ENCODE results near the gene PLXDC2. TPM values are rescaled to one million over a fixed set of nuclear protein-coding genes. Genes with fewer than 3 reads are reported as not detected.

The PLXDC2 gene
- polyA plus RNA-seq, 1 of the 3 experiments (the other 2 are of a cell fraction): 2.5 TPM

GRCh38 chr10:19958787-19959186, 142.6 kb downstream of the PLXDC2 start:
- Histone ChIP-seq H4K20me1 (ENCODE audit: insufficient read depth) (no peaks in the 10 kb centered on the region), H3K27me3 (ENCODE audit: insufficient read depth) (no peaks in the 10 kb centered on the region), H3K4me2 (no peak overlapping the region), H3K9ac (no peak overlapping the region), H3K36me3 (replicated peaks in 1 of 2; ENCODE audit: control insufficient read depth in 1 of 2, insufficient read depth in 2 of 2, low read length in 1 of 2) (no peaks in the 10 kb centered on the region), H3K27ac (ENCODE audit: low read depth in 2 of 2, low read length in 1 of 2) (no peak overlapping the region), H3K9me3 (no peaks in the 10 kb centered on the region), H3F3A (replicated peaks; ENCODE audit: insufficient read depth) (no peaks in the 10 kb centered on the region), H3K4me3 (ENCODE audit: low read depth in 2 of 2, low read length in 1 of 2) (no peak overlapping the region), H3K4me1 (ENCODE audit: control insufficient read depth in 1 of 2, insufficient read depth in 2 of 2, low read depth in 1 of 2, low read length in 1 of 2) (peaks cover 2 to 7% of the 10 kb centered on the region in 2 experiments; a peak in 2 of 4 replicates), H3K9me2 (no peaks in the 10 kb centered on the region), H3K79me2 (ENCODE audit: insufficient read depth) (no peaks in the 10 kb centered on the region), H2AFZ (ENCODE audit: low read depth) (no peak overlapping the region)
- ChIA-PET POLR2A (no interaction called here), CTCF (interaction anchor here (0.5 kb wide), 1 partner anchor 17 kb away, joined by 3 read pairs; no protein-coding TSS in a partner anchor)
- no peak for DNase-seq
- TF ChIP-seq IRF3 (IDR thresholded peaks at IDR 0.05; ENCODE audit: low read depth, low read length) (no peak), RFX5 (IDR thresholded peaks at IDR 0.05; ENCODE audit: low read length) (no peak), FOSL2 (IDR thresholded peaks at IDR 0.05; ENCODE audit: borderline replicate concordance, low read depth) (no peak), RAD21 (IDR thresholded peaks at IDR 0.05; ENCODE audit: low read length) (no peak), USF1 (IDR thresholded peaks at IDR 0.05; ENCODE audit: borderline replicate concordance, low read depth) (no peak), JUND (IDR thresholded peaks at IDR 0.05) (no peak), POLR2AphosphoS5 (IDR thresholded peaks at IDR 0.05; ENCODE audit: low read depth, low read length) (no peak), ZBTB33 (IDR thresholded peaks at IDR 0.05; ENCODE audit: borderline replicate concordance, low read depth) (no peak), TCF12 (IDR thresholded peaks at IDR 0.05) (no peak), MEF2A (IDR thresholded peaks at IDR 0.05; ENCODE audit: borderline replicate concordance, low read depth) (no peak), RCOR1 (IDR thresholded peaks at IDR 0.05; ENCODE audit: low read length) (no peak)

- ChIA-PET CTCF (interaction anchor here (0.9 to 1.1 kb wide), 3 partner anchors 9 to 14 kb away, joined by 3 to 5 read pairs (median 4); no protein-coding TSS in a partner anchor), POLR2A (no interaction called here)
- Histone ChIP-seq H3K79me2 (ENCODE audit: insufficient read depth) (no peaks in the 10 kb centered on the region), H4K20me1 (ENCODE audit: insufficient read depth) (no peaks in the 10 kb centered on the region), H3K27me3 (ENCODE audit: insufficient read depth) (no peaks in the 10 kb centered on the region), H3K4me1 (ENCODE audit: control insufficient read depth in 1 of 2, insufficient read depth in 2 of 2, low read depth in 1 of 2, low read length in 1 of 2) (peaks cover 5 to 7% of the 10 kb centered on the region in 2 experiments; a peak in 3 of 4 replicates), H3K4me3 (ENCODE audit: low read depth in 2 of 2, low read length in 1 of 2) (no peak overlapping the region), H3K9ac (no peak overlapping the region), H3F3A (replicated peaks; ENCODE audit: insufficient read depth) (no peaks in the 10 kb centered on the region), H3K9me2 (no peaks in the 10 kb centered on the region), H3K36me3 (replicated peaks in 1 of 2; ENCODE audit: control insufficient read depth in 1 of 2, insufficient read depth in 2 of 2, low read length in 1 of 2) (no peaks in the 10 kb centered on the region), H3K9me3 (no peaks in the 10 kb centered on the region), H2AFZ (ENCODE audit: low read depth) (no peak overlapping the region), H3K4me2 (no peak overlapping the region), H3K27ac (ENCODE audit: low read depth in 2 of 2, low read length in 1 of 2) (no peak overlapping the region)
- WGBS (ENCODE audit: low lambda C conversion rate): 75% methylated on average over 7 of the region's 7 CpGs
- DNase-seq: no peak
- TF ChIP-seq NRF1 (IDR thresholded peaks at IDR 0.05; ENCODE audit: low read depth, low read length) (no peak), PBX3 (IDR thresholded peaks at IDR 0.05) (no peak), FOSL2 (IDR thresholded peaks at IDR 0.05; ENCODE audit: borderline replicate concordance, low read depth) (no peak), POLR2AphosphoS5 (IDR thresholded peaks at IDR 0.05; ENCODE audit: low read depth, low read length) (no peak), USF1 (IDR thresholded peaks at IDR 0.05; ENCODE audit: borderline replicate concordance, low read depth) (no peak)
These were observed 145.1 kb downstream of the PLXDC2 start for GRCh38 chr10:19961076-19962053.

All from SK-N-SH (cell line).